ENCODE data around the gene ADAM22.

DNA sequence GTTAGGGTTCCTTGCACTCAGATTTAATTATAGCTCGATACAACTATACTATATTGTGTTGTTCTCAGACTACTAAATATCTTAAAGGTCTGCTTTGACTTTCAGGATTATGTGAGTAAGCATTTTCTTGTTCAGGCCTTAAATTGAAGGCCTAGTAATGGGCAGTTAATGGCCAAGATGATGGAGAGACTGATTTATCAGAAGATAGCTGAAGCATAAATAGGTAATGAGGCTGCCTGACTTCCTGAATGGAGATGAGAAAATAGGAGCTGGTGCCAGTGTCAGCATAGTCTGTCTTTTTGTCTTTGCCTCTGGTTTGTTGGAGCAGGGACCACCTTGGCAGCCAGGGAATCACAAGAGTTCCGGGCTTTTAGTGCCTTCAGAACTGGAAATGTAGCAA is 32.2 kb downstream of the ADAM22 start:
- TF ChIP-seq, protein P1, sequence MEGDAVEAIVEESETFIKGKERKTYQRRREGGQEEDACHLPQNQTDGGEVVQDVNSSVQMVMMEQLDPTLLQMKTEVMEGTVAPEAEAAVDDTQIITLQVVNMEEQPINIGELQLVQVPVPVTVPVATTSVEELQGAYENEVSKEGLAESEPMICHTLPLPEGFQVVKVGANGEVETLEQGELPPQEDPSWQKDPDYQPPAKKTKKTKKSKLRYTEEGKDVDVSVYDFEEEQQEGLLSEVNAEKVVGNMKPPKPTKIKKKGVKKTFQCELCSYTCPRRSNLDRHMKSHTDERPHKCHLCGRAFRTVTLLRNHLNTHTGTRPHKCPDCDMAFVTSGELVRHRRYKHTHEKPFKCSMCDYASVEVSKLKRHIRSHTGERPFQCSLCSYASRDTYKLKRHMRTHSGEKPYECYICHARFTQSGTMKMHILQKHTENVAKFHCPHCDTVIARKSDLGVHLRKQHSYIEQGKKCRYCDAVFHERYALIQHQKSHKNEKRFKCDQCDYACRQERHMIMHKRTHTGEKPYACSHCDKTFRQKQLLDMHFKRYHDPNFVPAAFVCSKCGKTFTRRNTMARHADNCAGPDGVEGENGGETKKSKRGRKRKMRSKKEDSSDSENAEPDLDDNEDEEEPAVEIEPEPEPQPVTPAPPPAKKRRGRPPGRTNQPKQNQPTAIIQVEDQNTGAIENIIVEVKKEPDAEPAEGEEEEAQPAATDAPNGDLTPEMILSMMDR (IDR thresholded peaks at IDR 0.05; ENCODE audit: low read depth, low read length, missing input control): no peak
- TF ChIP-seq HNF4G (IDR thresholded peaks at IDR 0.05) (no peak), TAF1 (conservative IDR thresholded peaks at IDR 0.05) (no peak), SP1 (IDR thresholded peaks at IDR 0.05) (no peak), EGR1 (IDR thresholded peaks at IDR 0.05; ENCODE audit: low read depth in 2 of 2) (no peak), GABPA (IDR thresholded peaks at IDR 0.05 in 1 of 2, conservative IDR thresholded peaks at IDR 0.05 in 1 of 2) (no peak), JUND (IDR thresholded peaks at IDR 0.05) (no peak), RAD21 (IDR thresholded peaks at IDR 0.05) (no peak), YY1 (IDR thresholded peaks at IDR 0.05) (no peak), RXRA (IDR thresholded peaks at IDR 0.05) (no peak)
- TF ChIP-seq, protein P2, sequence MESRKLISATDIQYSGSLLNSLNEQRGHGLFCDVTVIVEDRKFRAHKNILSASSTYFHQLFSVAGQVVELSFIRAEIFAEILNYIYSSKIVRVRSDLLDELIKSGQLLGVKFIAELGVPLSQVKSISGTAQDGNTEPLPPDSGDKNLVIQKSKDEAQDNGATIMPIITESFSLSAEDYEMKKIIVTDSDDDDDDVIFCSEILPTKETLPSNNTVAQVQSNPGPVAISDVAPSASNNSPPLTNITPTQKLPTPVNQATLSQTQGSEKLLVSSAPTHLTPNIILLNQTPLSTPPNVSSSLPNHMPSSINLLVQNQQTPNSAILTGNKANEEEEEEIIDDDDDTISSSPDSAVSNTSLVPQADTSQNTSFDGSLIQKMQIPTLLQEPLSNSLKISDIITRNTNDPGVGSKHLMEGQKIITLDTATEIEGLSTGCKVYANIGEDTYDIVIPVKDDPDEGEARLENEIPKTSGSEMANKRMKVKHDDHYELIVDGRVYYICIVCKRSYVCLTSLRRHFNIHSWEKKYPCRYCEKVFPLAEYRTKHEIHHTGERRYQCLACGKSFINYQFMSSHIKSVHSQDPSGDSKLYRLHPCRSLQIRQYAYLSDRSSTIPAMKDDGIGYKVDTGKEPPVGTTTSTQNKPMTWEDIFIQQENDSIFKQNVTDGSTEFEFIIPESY (IDR thresholded peaks at IDR 0.05): no peak
- TF ChIP-seq, protein P3, sequence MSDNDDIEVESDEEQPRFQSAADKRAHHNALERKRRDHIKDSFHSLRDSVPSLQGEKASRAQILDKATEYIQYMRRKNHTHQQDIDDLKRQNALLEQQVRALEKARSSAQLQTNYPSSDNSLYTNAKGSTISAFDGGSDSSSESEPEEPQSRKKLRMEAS (IDR thresholded peaks at IDR 0.05): no peak
- TF ChIP-seq, protein P4, sequence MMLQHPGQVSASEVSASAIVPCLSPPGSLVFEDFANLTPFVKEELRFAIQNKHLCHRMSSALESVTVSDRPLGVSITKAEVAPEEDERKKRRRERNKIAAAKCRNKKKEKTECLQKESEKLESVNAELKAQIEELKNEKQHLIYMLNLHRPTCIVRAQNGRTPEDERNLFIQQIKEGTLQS (IDR thresholded peaks at IDR 0.05): no peak

Data from liver (tissue), 3 donors.